Measurements from ENCODE around the gene CCDC57.
"Not testable (repeated sequence)": the region's sequence is repeated elsewhere in the genome, so short reads cannot be mapped to it uniquely, and the experiment has no call there.

The CCDC57 gene

DNA sequence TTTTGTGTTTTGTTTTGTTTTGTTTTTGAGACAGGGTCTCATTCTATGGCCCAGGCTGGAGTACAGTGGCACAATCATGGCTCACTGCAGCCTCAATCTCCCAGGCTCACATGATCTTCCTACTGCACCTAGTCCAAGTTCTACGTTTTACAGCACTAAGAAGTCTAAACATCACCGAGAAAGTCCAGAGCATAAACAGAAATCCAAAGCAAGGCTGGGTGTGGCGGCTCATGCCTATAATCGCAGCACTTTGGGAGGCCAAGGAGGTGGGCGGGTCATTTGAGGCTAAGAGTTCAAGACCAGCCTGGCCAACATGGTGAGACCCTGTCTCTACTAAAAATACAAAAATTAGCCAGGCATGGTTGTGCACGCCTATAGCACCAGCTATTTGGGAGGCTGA, 19.6 kb downstream of the CCDC57 start:
- H3K9ac ChIP-seq (ENCODE audit: low read length); H3K27me3 ChIP-seq (ENCODE audit: control insufficient read depth, insufficient read depth, low read length); H3K4me3 ChIP-seq (ENCODE audit: low read depth, low read length); H3K4me1 ChIP-seq (ENCODE audit: control insufficient read depth, insufficient read depth, low read length); H3K27ac ChIP-seq (ENCODE audit: low read depth, low read length); H3K9me3 ChIP-seq (ENCODE audit: control insufficient read depth, insufficient read depth, low read depth, low read length): not testable (repeated sequence)
- H3K36me3 ChIP-seq (ENCODE audit: control insufficient read depth, insufficient read depth, low read length), result peaks cover 55% of the 10 kb centered on the region

DNA sequence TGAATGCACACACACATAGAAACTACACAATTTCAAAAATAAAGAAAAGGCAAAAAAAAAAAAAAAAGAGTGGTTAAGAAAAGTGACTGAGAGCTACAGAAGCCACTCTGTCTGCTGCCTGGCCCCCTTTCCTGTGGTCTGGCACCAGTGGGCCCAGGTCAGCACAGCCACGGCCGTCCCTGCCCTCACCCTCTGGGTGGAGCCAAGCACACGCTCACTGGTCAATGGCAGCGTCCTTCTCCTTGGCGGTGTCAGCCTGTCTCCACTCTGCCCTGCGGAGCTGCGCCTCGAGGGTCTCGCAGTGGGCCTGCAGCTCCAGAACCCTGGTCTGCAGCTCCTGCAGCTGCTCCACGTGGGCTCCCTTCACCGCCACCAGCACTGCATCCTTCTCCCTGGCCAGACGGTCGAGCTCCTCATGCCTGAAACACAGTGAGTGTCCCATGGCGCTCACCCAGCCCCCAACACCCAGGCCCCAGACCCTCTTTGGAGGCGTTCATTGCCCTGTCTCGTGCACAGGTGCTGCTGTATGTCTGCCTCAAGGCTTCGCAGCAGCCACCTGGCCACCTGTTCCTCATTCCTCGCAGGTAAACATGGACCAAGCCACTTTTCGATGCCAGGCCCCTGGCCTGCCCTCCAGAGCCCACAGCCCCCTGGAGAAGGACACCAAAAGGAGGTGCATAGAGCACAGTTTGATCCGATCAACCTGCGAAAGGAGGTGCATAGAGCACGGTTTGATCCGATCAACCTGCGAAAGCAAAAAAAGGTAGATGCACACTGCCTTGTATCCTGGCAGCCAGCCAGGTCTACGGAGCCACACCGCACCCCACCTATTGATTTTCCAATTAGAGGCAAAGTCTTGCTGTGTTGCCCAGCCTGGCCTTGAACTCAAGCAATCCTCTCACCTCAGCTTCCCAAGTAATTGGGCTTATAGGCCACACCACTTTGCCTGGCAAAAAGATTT, 24.4 kb downstream of the CCDC57 start:
- no peak overlapping the region for H3K4me3 ChIP-seq (ENCODE audit: low read depth, low read length)
- no peaks in the 10 kb centered on the region for H3K9me3 ChIP-seq (ENCODE audit: control insufficient read depth, insufficient read depth, low read depth, low read length)
- H3K4me1 ChIP-seq (ENCODE audit: control insufficient read depth, insufficient read depth, low read length), result no peaks in the 10 kb centered on the region
- H3K36me3 ChIP-seq (ENCODE audit: control insufficient read depth, insufficient read depth, low read length), result peaks cover 40% of the 10 kb centered on the region
- H3K27me3 ChIP-seq (ENCODE audit: control insufficient read depth, insufficient read depth, low read length), result no peaks in the 10 kb centered on the region
- no peak overlapping the region for H3K9ac ChIP-seq (ENCODE audit: low read length)
- H3K27ac ChIP-seq (ENCODE audit: low read depth, low read length), result no peak overlapping the region

DNA sequence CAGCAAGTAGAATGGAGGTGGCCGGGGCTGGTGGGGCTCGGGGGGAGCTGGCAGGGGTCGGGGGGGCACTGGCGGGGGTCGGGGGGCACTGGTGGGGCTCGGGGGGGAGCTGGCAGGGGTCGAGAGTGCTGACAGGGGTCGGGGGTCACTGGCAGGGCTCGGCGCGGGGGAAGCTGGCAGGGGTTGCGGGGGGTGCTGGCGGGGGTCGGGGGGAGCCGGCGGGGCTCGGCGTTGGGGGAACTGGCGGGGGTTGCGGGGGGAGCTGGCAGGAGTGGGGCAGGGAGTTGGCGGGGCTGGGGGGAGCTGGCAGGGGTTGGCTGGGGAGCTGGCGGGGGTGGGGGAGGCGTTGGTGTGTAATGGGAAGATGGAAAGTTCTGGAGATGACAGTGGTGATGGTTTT, 25.1 kb downstream of the CCDC57 start:
- H3K4me3 ChIP-seq (ENCODE audit: low read depth, low read length), result no peak overlapping the region
- peaks cover 38% of the 10 kb centered on the region for H3K36me3 ChIP-seq (ENCODE audit: control insufficient read depth, insufficient read depth, low read length)
- H3K9ac ChIP-seq (ENCODE audit: low read length), result no peak overlapping the region
- H3K9me3 ChIP-seq (ENCODE audit: control insufficient read depth, insufficient read depth, low read depth, low read length), result no peaks in the 10 kb centered on the region
- H3K27me3 ChIP-seq (ENCODE audit: control insufficient read depth, insufficient read depth, low read length), result no peaks in the 10 kb centered on the region
- H3K27ac ChIP-seq (ENCODE audit: low read depth, low read length), result no peak overlapping the region
- H3K4me1 ChIP-seq (ENCODE audit: control insufficient read depth, insufficient read depth, low read length), result no peaks in the 10 kb centered on the region

DNA sequence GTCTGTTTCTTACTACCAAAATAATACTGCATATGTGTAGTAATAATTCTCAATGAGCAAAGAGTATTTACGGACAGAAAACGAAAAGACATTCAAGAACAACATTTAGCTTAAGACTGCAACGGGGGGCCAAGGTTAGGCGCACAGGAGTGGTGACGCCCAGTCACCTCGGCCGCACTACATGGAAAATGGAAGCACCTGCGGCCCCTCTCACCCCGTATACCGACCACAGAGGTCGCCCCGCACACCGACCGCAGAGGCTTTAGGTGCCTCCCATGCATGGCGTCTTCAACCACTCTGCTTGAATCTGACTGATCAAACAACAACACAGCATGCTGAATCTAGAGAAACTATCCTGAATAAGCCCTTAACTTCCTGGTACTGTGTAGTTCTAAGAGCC, 26.4 kb downstream of the CCDC57 start:
- H3K4me1 ChIP-seq (ENCODE audit: control insufficient read depth, insufficient read depth, low read length), result no peaks in the 10 kb centered on the region
- no peaks in the 10 kb centered on the region for H3K27me3 ChIP-seq (ENCODE audit: control insufficient read depth, insufficient read depth, low read length)
- no peak overlapping the region for H3K4me3 ChIP-seq (ENCODE audit: low read depth, low read length)
- H3K9ac ChIP-seq (ENCODE audit: low read length), result no peak overlapping the region
- H3K36me3 ChIP-seq (ENCODE audit: control insufficient read depth, insufficient read depth, low read length), result peaks cover 34% of the 10 kb centered on the region
- no peaks in the 10 kb centered on the region for H3K9me3 ChIP-seq (ENCODE audit: control insufficient read depth, insufficient read depth, low read depth, low read length)
- H3K27ac ChIP-seq (ENCODE audit: low read depth, low read length), result no peak overlapping the region

DNA sequence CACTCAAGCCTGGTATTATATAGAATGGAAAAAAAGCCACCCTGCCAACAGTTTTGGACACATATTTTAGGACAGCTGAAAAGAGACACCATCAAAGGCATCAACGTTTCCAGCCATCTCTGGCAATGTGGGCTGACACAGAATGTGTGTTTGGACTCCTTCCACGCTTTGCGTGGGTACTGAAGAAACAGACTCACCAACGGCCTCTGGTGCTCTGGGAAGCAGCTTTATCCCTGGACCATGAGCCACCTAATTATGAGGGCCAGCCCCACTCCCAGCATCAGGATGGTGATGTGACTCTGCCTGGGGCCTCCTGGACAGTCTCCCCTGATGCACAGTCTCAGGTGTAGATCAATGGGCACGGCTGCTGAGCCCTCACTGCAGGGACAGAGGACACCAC, 27.9 kb downstream of the CCDC57 start:
- H3K4me1 ChIP-seq (ENCODE audit: control insufficient read depth, insufficient read depth, low read length), result no peaks in the 10 kb centered on the region
- no peak overlapping the region for H3K9ac ChIP-seq (ENCODE audit: low read length)
- H3K27me3 ChIP-seq (ENCODE audit: control insufficient read depth, insufficient read depth, low read length), result peaks cover 1% of the 10 kb centered on the region; the same call in 1 of the 2 replicates
- no peak overlapping the region for H3K4me3 ChIP-seq (ENCODE audit: low read depth, low read length)
- peaks cover 37% of the 10 kb centered on the region for H3K36me3 ChIP-seq (ENCODE audit: control insufficient read depth, insufficient read depth, low read length)
- H3K9me3 ChIP-seq (ENCODE audit: control insufficient read depth, insufficient read depth, low read depth, low read length), result no peaks in the 10 kb centered on the region
- no peak overlapping the region for H3K27ac ChIP-seq (ENCODE audit: low read depth, low read length)

DNA sequence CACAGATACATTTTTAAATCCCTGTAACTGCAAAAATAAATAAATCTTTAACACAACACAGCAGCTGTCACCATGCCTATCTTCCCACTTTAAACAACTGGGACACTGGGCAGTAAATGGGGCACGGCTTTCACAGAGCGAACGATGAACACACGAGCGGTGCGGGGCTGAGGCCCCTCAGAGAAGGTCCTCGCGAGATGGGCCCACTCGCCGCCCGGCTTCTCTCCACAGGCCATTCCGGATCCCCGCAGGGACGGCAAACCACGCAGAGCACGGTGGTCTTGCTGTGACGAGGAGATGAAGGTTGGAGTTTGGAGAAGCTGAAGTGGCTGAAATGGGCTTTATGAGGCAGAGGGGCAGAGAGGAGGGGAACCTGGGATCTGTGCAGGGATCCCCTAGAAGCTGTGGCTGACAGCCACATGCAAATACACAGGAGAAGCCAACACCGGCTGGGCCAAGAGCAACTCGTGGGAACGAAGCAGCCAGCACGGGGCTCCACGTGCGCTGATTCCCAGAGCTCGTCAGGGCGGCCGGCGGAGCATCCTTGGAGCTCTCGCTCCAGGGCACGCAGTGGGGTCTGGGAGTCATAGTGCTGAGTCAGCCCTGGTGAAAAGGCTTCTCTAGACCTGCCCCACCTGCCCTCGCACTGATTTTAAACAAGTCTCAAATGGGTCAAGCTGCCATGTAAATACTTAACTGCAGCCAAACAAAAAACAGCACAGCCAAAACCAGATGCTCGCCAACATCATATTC, 31.7 kb downstream of the CCDC57 start:
- no peak overlapping the region for H3K27ac ChIP-seq (ENCODE audit: low read depth, low read length)
- no peaks in the 10 kb centered on the region for H3K9me3 ChIP-seq (ENCODE audit: control insufficient read depth, insufficient read depth, low read depth, low read length)
- H3K4me1 ChIP-seq (ENCODE audit: control insufficient read depth, insufficient read depth, low read length), result no peaks in the 10 kb centered on the region
- peaks cover 35% of the 10 kb centered on the region for H3K36me3 ChIP-seq (ENCODE audit: control insufficient read depth, insufficient read depth, low read length)
- no peak overlapping the region for H3K9ac ChIP-seq (ENCODE audit: low read length)
- H3K27me3 ChIP-seq (ENCODE audit: control insufficient read depth, insufficient read depth, low read length), result peaks cover 38% of the 10 kb centered on the region
- H3K4me3 ChIP-seq (ENCODE audit: low read depth, low read length), result no peak overlapping the region

DNA sequence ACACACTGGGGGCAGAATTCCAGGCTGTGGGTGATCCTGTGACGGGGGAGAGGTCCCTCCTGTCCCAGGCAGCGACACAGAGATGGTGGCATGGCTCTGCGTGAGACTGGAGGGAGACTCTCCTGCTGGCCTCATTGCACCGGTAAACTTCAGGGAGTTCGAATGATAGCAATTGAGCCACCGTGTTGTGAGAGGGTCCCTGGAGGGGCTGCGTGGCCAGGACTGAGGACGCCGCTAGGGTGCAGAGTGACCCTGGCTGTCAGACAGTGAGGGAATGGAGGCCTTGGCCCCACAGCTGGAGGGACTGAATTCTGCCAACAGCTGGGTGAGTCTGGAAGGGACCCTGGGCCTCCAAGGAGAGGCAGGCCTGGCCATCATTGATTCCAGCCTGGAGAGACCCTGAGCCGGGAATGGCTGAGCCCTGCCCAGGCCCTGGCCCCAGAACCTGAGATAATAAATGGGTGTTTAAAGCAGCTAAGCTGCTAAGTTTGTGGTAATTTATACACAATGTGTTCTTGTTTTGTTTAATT, 32.6 kb downstream of the CCDC57 start:
- Histone ChIP-seq H3K4me1 (ENCODE audit: control insufficient read depth, insufficient read depth, low read length) (peaks cover 6% of the 10 kb centered on the region), H3K27me3 (ENCODE audit: control insufficient read depth, insufficient read depth, low read length) (peaks cover 48% of the 10 kb centered on the region), H3K36me3 (ENCODE audit: control insufficient read depth, insufficient read depth, low read length) (peaks cover 34% of the 10 kb centered on the region), H3K27ac (ENCODE audit: low read depth, low read length) (no peak overlapping the region), H3K9me3 (ENCODE audit: control insufficient read depth, insufficient read depth, low read depth, low read length) (no peaks in the 10 kb centered on the region), H3K4me3 (ENCODE audit: low read depth, low read length) (no peak overlapping the region), H3K9ac (ENCODE audit: low read length) (no peak overlapping the region)

DNA sequence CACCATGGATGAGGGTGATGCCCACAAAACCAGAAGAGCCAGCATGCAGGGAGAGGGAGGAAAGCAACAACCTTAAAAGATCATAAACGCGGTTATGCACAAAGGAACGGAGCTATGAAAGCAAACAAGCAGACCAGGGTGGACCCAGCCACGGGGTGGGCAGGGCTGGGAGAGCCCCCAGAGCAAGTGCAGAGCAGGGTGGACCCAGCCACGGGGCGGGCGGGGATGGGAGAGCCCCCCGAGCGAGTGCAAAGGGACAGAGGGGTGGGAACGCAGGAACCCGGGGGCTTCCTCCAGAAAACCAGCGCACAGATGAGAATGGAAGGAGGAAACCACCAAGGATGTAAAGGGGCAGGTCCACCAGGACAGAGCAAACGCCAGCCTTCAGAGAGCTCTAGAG, 33.2 kb downstream of the CCDC57 start:
- Histone ChIP-seq H3K9me3 (ENCODE audit: control insufficient read depth, insufficient read depth, low read depth, low read length) (no peaks in the 10 kb centered on the region), H3K4me1 (ENCODE audit: control insufficient read depth, insufficient read depth, low read length) (peaks cover 11% of the 10 kb centered on the region), H3K36me3 (ENCODE audit: control insufficient read depth, insufficient read depth, low read length) (peaks cover 28% of the 10 kb centered on the region), H3K27ac (ENCODE audit: low read depth, low read length) (no peak overlapping the region), H3K4me3 (ENCODE audit: low read depth, low read length) (no peak overlapping the region), H3K9ac (ENCODE audit: low read length) (no peak overlapping the region), H3K27me3 (ENCODE audit: control insufficient read depth, insufficient read depth, low read length) (peaks cover 53% of the 10 kb centered on the region)

DNA sequence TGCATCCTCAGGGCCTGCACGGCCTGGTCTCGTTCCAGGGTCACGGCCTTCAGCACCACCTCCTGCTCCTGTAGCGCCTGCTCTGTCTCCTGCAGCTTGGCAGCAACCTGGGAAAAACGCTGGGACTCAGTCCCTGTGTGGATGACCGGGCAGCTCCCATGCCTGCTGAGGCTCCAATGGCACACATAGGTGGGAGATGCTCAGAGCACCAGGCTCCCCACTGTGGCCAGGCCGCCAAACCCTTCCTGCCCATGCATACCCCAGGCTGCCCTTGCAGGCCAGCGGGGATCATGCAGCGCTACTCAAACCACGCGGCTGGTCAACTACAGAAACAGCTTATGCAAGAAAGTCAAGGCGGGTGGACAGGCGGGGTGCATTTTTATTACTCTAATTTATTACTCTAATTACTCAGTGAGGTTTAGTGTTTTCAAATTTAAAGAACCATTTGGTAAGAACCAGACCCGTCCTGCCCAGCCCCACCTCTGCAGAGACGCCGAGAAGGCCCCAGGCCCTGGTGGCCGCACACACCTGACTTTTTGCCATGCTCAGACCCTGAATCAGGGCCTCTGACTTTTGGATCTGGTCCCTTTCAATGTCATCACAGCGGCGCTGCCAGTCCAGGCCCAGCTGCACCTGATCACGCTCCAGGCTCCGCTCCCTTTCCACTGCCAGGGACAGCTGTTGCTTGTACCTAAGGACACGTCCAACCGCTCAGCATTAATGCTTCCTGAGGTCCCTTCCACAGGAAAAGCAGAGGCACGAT, 34.0 kb downstream of the CCDC57 start:
- Histone ChIP-seq H3K36me3 (ENCODE audit: control insufficient read depth, insufficient read depth, low read length) (peaks cover 20% of the 10 kb centered on the region), H3K9me3 (ENCODE audit: control insufficient read depth, insufficient read depth, low read depth, low read length) (no peaks in the 10 kb centered on the region), H3K27ac (ENCODE audit: low read depth, low read length) (no peak overlapping the region), H3K4me1 (ENCODE audit: control insufficient read depth, insufficient read depth, low read length) (peaks cover 16% of the 10 kb centered on the region), H3K9ac (ENCODE audit: low read length) (no peak overlapping the region), H3K4me3 (ENCODE audit: low read depth, low read length) (no peak overlapping the region), H3K27me3 (ENCODE audit: control insufficient read depth, insufficient read depth, low read length) (peaks cover 58% of the 10 kb centered on the region)

DNA sequence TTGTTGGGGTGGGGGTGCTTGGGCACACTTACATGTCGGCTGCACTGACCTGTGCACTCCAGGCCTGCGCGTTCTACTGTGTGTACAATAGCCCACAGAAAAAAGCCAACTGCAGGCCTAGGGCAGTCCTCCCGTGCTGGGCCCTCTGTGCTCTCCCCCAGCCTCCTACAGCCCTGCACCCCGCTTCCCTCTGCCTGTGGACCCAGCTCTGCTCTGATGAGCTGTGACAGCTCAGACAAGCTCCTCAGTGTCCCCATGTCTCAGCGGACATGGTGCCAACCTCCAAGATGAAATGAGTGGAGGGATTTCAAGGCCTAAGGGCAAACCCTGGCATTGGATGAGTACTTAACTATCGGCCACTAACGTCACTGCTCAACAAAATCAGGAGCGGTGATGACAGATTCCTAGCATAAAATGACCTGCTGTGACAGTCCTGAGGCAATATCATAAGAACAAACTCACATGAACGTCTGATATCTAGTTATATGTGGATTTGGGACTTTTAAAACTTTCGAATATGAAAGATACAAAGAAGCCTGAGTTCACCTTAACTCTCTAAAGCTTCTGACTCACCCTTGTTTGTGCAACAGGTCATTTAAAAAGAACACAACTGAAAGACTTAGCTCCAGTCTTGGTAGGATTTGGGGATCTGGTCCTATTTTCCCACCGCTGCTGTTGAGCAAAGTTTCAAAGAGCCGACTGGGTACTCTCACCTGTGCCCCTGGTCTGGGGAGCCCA, 34.7 kb downstream of the CCDC57 start:
- no peak overlapping the region for H3K4me3 ChIP-seq (ENCODE audit: low read depth, low read length)
- no peak overlapping the region for H3K27ac ChIP-seq (ENCODE audit: low read depth, low read length)
- peaks cover 66% of the 10 kb centered on the region for H3K27me3 ChIP-seq (ENCODE audit: control insufficient read depth, insufficient read depth, low read length)
- H3K9me3 ChIP-seq (ENCODE audit: control insufficient read depth, insufficient read depth, low read depth, low read length), result no peaks in the 10 kb centered on the region
- H3K4me1 ChIP-seq (ENCODE audit: control insufficient read depth, insufficient read depth, low read length), result peaks cover 22% of the 10 kb centered on the region
- no peak overlapping the region for H3K9ac ChIP-seq (ENCODE audit: low read length)
- H3K36me3 ChIP-seq (ENCODE audit: control insufficient read depth, insufficient read depth, low read length), result peaks cover 13% of the 10 kb centered on the region

Data from HUES6 (cell line).